Keratinocyte (primary cell): ENCODE data around the gene LENG1. TPM values are rescaled to one million over a fixed set of nuclear protein-coding genes. Genes with fewer than 3 reads are reported as not detected.

Source experiments
- DNase-seq: peaks from one replicate; pipeline ENCODE4 v3.0.0-alpha.2; 2011; ENCODE audit warnings: low read depth, missing footprints, low spot score
- FAIRE-seq: peaks from 2 replicates; lab custom pipeline; 2011; peaks lifted over from hg19 to GRCh38; lab: Jason Lieb, UNC
- H2AFZ ChIP-seq: 2 replicates; pipeline ENCODE4 v1.6.0; 2012; ENCODE audit warnings: low read length, control low read depth, inconsistent platforms; ENCODE audit not compliant: control insufficient read depth
- H3K27ac ChIP-seq: 2 replicates; pipeline ENCODE4 v1.5.1; 2011; ENCODE audit warnings: low read length; ENCODE audit not compliant: control insufficient read depth, insufficient read depth
- H3K27me3 ChIP-seq: 3 replicates; pipeline ENCODE4 v1.6.0; 2011; ENCODE audit warnings: low read length; ENCODE audit not compliant: control insufficient read depth, insufficient read depth; ENCODE audit errors: extremely low read depth
- H3K36me3 ChIP-seq, 2 experiments: 2 replicates in 1 of 2; 3 replicates in 1 of 2; pipeline ENCODE4 v1.5.1; 2011; ENCODE audit warnings: low read length in 2 of 2, mild to moderate bottlenecking in 1 of 2; ENCODE audit not compliant: control insufficient read depth in 2 of 2, insufficient read depth in 2 of 2; ENCODE audit errors: extremely low read depth in 1 of 2
- H3K4me1 ChIP-seq: 3 replicates; pipeline ENCODE4 v1.5.1; 2011; ENCODE audit warnings: low read length; ENCODE audit not compliant: control insufficient read depth, insufficient read depth; ENCODE audit errors: extremely low read depth
- H3K4me2 ChIP-seq: 3 replicates; pipeline ENCODE4 v1.6.0; 2011; ENCODE audit warnings: low read depth, low read length; ENCODE audit not compliant: control insufficient read depth, insufficient read depth; ENCODE audit errors: extremely low read depth
- H3K4me3 ChIP-seq, 3 experiments: fragments of 200-600 bp in 1 of 3; sonication (generic) in 1 of 3; 2 replicates in 2 of 3; 3 replicates in 1 of 3; pipeline ENCODE4 v1.5.1; 2011 to 2016; ENCODE audit warnings: low read length in 3 of 3, mild to moderate bottlenecking in 3 of 3, control low read depth in 2 of 3, inconsistent platforms in 1 of 3, low read depth in 1 of 3, mixed read lengths in 1 of 3, mixed run types in 1 of 3, moderate library complexity in 1 of 3; ENCODE audit not compliant: control insufficient read depth in 2 of 3, insufficient read depth in 2 of 3; ENCODE audit errors: extremely low read depth in 1 of 3
- H3K79me2 ChIP-seq: 2 replicates; pipeline ENCODE4 v1.6.0; 2012; ENCODE audit warnings: low read length; ENCODE audit not compliant: control insufficient read depth, insufficient read depth
- H3K9ac ChIP-seq: 3 replicates; pipeline ENCODE4 v1.6.0; 2011; ENCODE audit warnings: low read length; ENCODE audit not compliant: control insufficient read depth, insufficient read depth; ENCODE audit errors: extremely low read depth
- H3K9me1 ChIP-seq: 3 replicates; pipeline ENCODE4 v1.6.0; 2011; ENCODE audit warnings: low read length; ENCODE audit not compliant: control insufficient read depth, insufficient read depth; ENCODE audit errors: extremely low read depth
- H3K9me3 ChIP-seq: 2 replicates; pipeline ENCODE4 v1.5.1; 2012; ENCODE audit warnings: low read depth, low read length; ENCODE audit not compliant: control insufficient read depth
- H4K20me1 ChIP-seq: 3 replicates; pipeline ENCODE4 v1.6.0; 2011; ENCODE audit warnings: low read length; ENCODE audit not compliant: control insufficient read depth, insufficient read depth; ENCODE audit errors: extremely low read depth
- CTCF ChIP-seq, 3 experiments: IDR thresholded peaks in 1 of 3; conservative IDR thresholded peaks in 1 of 3; optimal IDR thresholded peaks in 1 of 3; 2 replicates in 2 of 3; 3 replicates in 1 of 3; pipeline versions ENCODE3 to v1.5.1; 2011; ENCODE audit warnings: low read length in 3 of 3, mild to moderate bottlenecking in 3 of 3, moderate library complexity in 2 of 3, control low read depth in 1 of 3, inconsistent platforms in 1 of 3; ENCODE audit not compliant: insufficient read depth in 2 of 3; ENCODE audit errors: extremely low read depth in 1 of 3
- EZH2 ChIP-seq: IDR thresholded peaks from one replicate; pipeline ENCODE4 v1.6.1; 2012; ENCODE audit warnings: inconsistent platforms, mild to moderate bottlenecking, low read length, moderate library complexity
- dilution Hi-C: fragments of 300-500 bp; cut with MboI; formaldehyde crosslinking; loops from one replicate; pipeline ENCODE4 v1.7.0; 2020; ENCODE audit warnings: low sequenced_read_pairs; ENCODE audit not compliant: extremely low pct_ligation_motif_present
- polyA plus RNA-seq, 5 experiments: library from polyadenylated mRNA; depleted of rRNA in 3 of 5; stranded (reverse) in 3 of 5; stranded (forward) in 1 of 5; unstranded in 1 of 5; fragments of >200 nt; gene quantifications; 1 replicate in 1 of 5; 2 replicates in 3 of 5; 3 replicates in 1 of 5; pipeline versions ENCODE4 v1.2.1 to v1.2.3, GENCODE V29; 2011 to 2012; ENCODE audit warnings: missing spikeins in 2 of 5, low read depth in 1 of 5, low replicate concordance in 1 of 5

Gene LENG1
- polyA plus RNA-seq, 1 donor (not counting 4 experiments of a cell fraction or from before 2014, with no cell fraction given): 3.4 TPM

- FAIRE-seq (no peak), DNase-seq (no peak)
- TF ChIP-seq EZH2: no peak
- no peak for TF ChIP-seq CTCF (optimal IDR thresholded peaks at IDR 0.05 in 1 of 3, IDR thresholded peaks at IDR 0.05 in 1 of 3, conservative IDR thresholded peaks at IDR 0.05 in 1 of 3; ENCODE audit: extremely low read depth in 1 of 3, insufficient read depth in 2 of 3, low read length in 3 of 3)
- Histone ChIP-seq H3K79me2 (no peaks in the 10 kb centered on the region), H3K9me1 (no peaks in the 10 kb centered on the region), H2AFZ (no peak overlapping the region), H3K27me3 (no peaks in the 10 kb centered on the region), H3K27ac (no peak overlapping the region), H3K4me2 (no peak overlapping the region), H4K20me1 (no peaks in the 10 kb centered on the region), H3K36me3 (no peaks in the 10 kb centered on the region), H3K9ac (no peak overlapping the region), H3K9me3 (no peaks in the 10 kb centered on the region), H3K4me1 (peaks cover 12% of the 10 kb centered on the region), H3K4me3 (no peak overlapping the region)
- dilution Hi-C loops: no loop called here
Measured at GRCh38 chr19:54165222-54165621, 5.7 kb upstream of the LENG1 start.

GRCh38 chr19:54164369-54165068 is 5.0 kb upstream of the LENG1 start:
- Histone ChIP-seq H3K36me3 (no peaks in the 10 kb centered on the region), H2AFZ (no peak overlapping the region), H3K4me1 (peaks cover 14% of the 10 kb centered on the region), H3K79me2 (no peaks in the 10 kb centered on the region), H3K27ac (no peak overlapping the region), H3K4me2 (no peak overlapping the region), H3K4me3 (no peak overlapping the region), H4K20me1 (no peaks in the 10 kb centered on the region), H3K9ac (no peak overlapping the region), H3K9me3 (no peaks in the 10 kb centered on the region), H3K27me3 (no peaks in the 10 kb centered on the region), H3K9me1 (no peaks in the 10 kb centered on the region)
- no peak for TF ChIP-seq EZH2
- FAIRE-seq: no peak
- DNase-seq: no peak
- dilution Hi-C loops: no loop called here
